IMR-90 (cell line): ENCODE measurements around the gene GDNF. TPM values are rescaled to one million over a fixed set of nuclear protein-coding genes. Genes with fewer than 3 reads are reported as not detected.
A peak's percentile ranks its signal among the peaks of the same experiment; 100 is the strongest.

Source experiments
- ATAC-seq: fragments of 200-7000 bp; cut with Tn5 transposase; 2 replicates; pipeline ENCODE4 v1.9.1; 2020; ENCODE audit warnings: low read depth, mild to moderate bottlenecking, moderate library complexity
- BruUV-seq: library from RNA; stranded (reverse); fragments of 400-500 nt; replicated peaks from 2 replicates; lab custom pipeline; 2021; lab: Mats Ljungman, UMichigan
- CTCF ChIA-PET: fragments of 300-600 bp; formaldehyde crosslinking; extraction: SDS; loops from one replicate; lab custom pipeline; 2021; ENCODE audit warnings: antibody characterized with exemption; lab: Yijun Ruan, JAX
- POLR2A ChIA-PET: fragments of 300-600 bp; sonication (Branson Sonifier 250); formaldehyde crosslinking; loops from one replicate; lab custom pipeline; 2022; ENCODE audit warnings: antibody characterized with exemption; ENCODE audit not compliant: unreplicated experiment; lab: Charles Lee
- DNase-seq: peaks from one replicate; pipeline ENCODE4 v3.0.0; 2013
- H2AFZ ChIP-seq: replicated peaks from 2 replicates; pipeline ENCODE3; 2013; ENCODE audit warnings: low read length, mild to moderate bottlenecking; ENCODE audit not compliant: poor library complexity
- H2AK5ac ChIP-seq: 2 replicates; pipeline ENCODE4 v1.6.1; 2013; ENCODE audit warnings: low read depth, low read length, inconsistent platforms
- H2AK9ac ChIP-seq: replicated peaks from 2 replicates; pipeline ENCODE3; 2013; ENCODE audit warnings: mild to moderate bottlenecking, low read depth, low read length, moderate library complexity; ENCODE audit not compliant: poor library complexity
- H2BK120ac ChIP-seq: 2 replicates; pipeline ENCODE4 v1.6.1; 2013; ENCODE audit warnings: low read depth, low read length, inconsistent platforms
- H2BK15ac ChIP-seq: 3 replicates; pipeline ENCODE4 v1.6.1; 2013; ENCODE audit warnings: low read depth, low read length, inconsistent platforms
- H2BK20ac ChIP-seq: 2 replicates; pipeline ENCODE4 v1.6.1; 2013; ENCODE audit warnings: low read depth, mild to moderate bottlenecking, inconsistent platforms, low read length, moderate library complexity
- H2BK5ac ChIP-seq: 2 replicates; pipeline ENCODE4 v1.6.1; 2013; ENCODE audit warnings: mild to moderate bottlenecking, low read depth, low read length, inconsistent platforms; ENCODE audit not compliant: poor library complexity, severe bottlenecking
- H3K14ac ChIP-seq: replicated peaks from 2 replicates; pipeline ENCODE4 v1.6.1; 2013; ENCODE audit warnings: low read depth, low read length, inconsistent platforms
- H3K18ac ChIP-seq: 2 replicates; pipeline ENCODE4 v1.6.1; 2013; ENCODE audit warnings: low read depth, low read length, control low read depth
- H3K23ac ChIP-seq: 2 replicates; pipeline ENCODE4 v1.6.1; 2013; ENCODE audit warnings: low read depth, low read length, inconsistent platforms
- H3K27ac ChIP-seq: 2 replicates; pipeline ENCODE4 v1.5.1; 2013; ENCODE audit warnings: mild to moderate bottlenecking, control low read depth, low read length; ENCODE audit not compliant: insufficient read depth
- H3K27me3 ChIP-seq: 2 replicates; pipeline ENCODE4 v1.6.1; 2013; ENCODE audit warnings: low read length; ENCODE audit not compliant: control insufficient read depth, insufficient read depth
- H3K36me3 ChIP-seq: 2 replicates; pipeline ENCODE4 v1.6.1; 2013; ENCODE audit warnings: low read length, mixed read lengths; ENCODE audit not compliant: control insufficient read depth, insufficient read depth
- H3K4ac ChIP-seq: 2 replicates; pipeline ENCODE4 v1.6.1; 2013; ENCODE audit warnings: low read depth, low read length, inconsistent platforms
- H3K4me1 ChIP-seq: 2 replicates; pipeline ENCODE4 v1.6.1; 2013; ENCODE audit warnings: low read length, mixed read lengths; ENCODE audit not compliant: control insufficient read depth, insufficient read depth
- H3K4me2 ChIP-seq: 2 replicates; pipeline ENCODE4 v1.6.1; 2013; ENCODE audit warnings: low read depth, mild to moderate bottlenecking, control low read depth, low read length, moderate library complexity
- H3K4me3 ChIP-seq: 2 replicates; pipeline ENCODE4 v1.5.1; 2013; ENCODE audit warnings: low read depth, mild to moderate bottlenecking, control low read depth, low read length, moderate library complexity; ENCODE audit not compliant: insufficient read depth
- H3K56ac ChIP-seq: 2 replicates; pipeline ENCODE4 v1.6.1; 2013; ENCODE audit warnings: low read length, inconsistent platforms; ENCODE audit not compliant: insufficient read depth; ENCODE audit errors: extremely low read depth
- H3K79me1 ChIP-seq, 2 experiments: 2 replicates each; pipeline ENCODE4 v1.6.1; 2013; ENCODE audit warnings: low read length in 2 of 2, inconsistent platforms in 1 of 2, low read depth in 1 of 2
- H3K9ac ChIP-seq: 2 replicates; pipeline ENCODE4 v1.6.1; 2013; ENCODE audit warnings: low read depth, low read length, control low read depth
- H3K9me1 ChIP-seq: 2 replicates; pipeline ENCODE4 v1.6.1; 2013; ENCODE audit warnings: low read length, inconsistent platforms; ENCODE audit not compliant: insufficient read depth
- H3K9me3 ChIP-seq: 2 replicates; pipeline ENCODE4 v1.6.1; 2013; ENCODE audit warnings: low read length; ENCODE audit not compliant: control insufficient read depth, insufficient read depth
- H4K20me1 ChIP-seq: 2 replicates; pipeline ENCODE4 v1.6.1; 2013; ENCODE audit warnings: low read length, inconsistent platforms; ENCODE audit not compliant: insufficient read depth
- H4K5ac ChIP-seq: 2 replicates; pipeline ENCODE4 v1.6.1; 2013; ENCODE audit warnings: mild to moderate bottlenecking, low read depth, low read length, control low read depth
- H4K8ac ChIP-seq, 2 experiments: 2 replicates each; pipeline ENCODE4 v1.6.1; 2013; ENCODE audit warnings: low read depth in 2 of 2, low read length in 2 of 2, control low read depth in 1 of 2, inconsistent platforms in 1 of 2
- H4K91ac ChIP-seq: 2 replicates; pipeline ENCODE4 v1.6.1; 2013; ENCODE audit warnings: low read depth, low read length, inconsistent platforms; ENCODE audit not compliant: insufficient read depth
- BHLHE40 ChIP-seq: fragments of 150-350 bp; IDR thresholded peaks from 2 replicates; pipeline ENCODE4 v1.6.1; 2016; ENCODE audit warnings: mild to moderate bottlenecking, low read depth, low read length
- CEBPB ChIP-seq: IDR thresholded peaks from 2 replicates; pipeline ENCODE4 v1.6.1; 2012; ENCODE audit warnings: low read depth, low read length, improper control_type of control experiment
- CHD1 ChIP-seq: IDR thresholded peaks from 2 replicates; pipeline ENCODE4 v1.6.1; 2012; ENCODE audit warnings: low read depth, low read length, improper control_type of control experiment
- FOS ChIP-seq: fragments of 150-350 bp; IDR thresholded peaks from 2 replicates; pipeline ENCODE4 v1.6.1; 2016; ENCODE audit warnings: low read depth, low read length
- MAFK ChIP-seq: IDR thresholded peaks from 2 replicates; pipeline ENCODE4 v1.6.1; 2012; ENCODE audit warnings: low read depth, low read length, improper control_type of control experiment
- MXI1 ChIP-seq: IDR thresholded peaks from 2 replicates; pipeline ENCODE4 v1.6.1; 2012; ENCODE audit warnings: low read depth, mild to moderate bottlenecking, low read length, moderate library complexity, borderline replicate concordance
- NFE2L2 ChIP-seq: fragments of 150-350 bp; IDR thresholded peaks from 2 replicates; pipeline ENCODE4 v1.6.1; 2016; ENCODE audit warnings: low read depth, mild to moderate bottlenecking, low read length
- POLR2A ChIP-seq: IDR thresholded peaks from 2 replicates; pipeline ENCODE4 v1.6.1; 2012; ENCODE audit warnings: mild to moderate bottlenecking, low read depth, low read length
- RAD21 ChIP-seq: IDR thresholded peaks from 2 replicates; pipeline ENCODE4 v1.6.1; 2012; ENCODE audit warnings: low read length, improper control_type of control experiment
- RFX5 ChIP-seq: IDR thresholded peaks from 2 replicates; pipeline ENCODE4 v1.8.0; 2012; ENCODE audit warnings: low read depth, mild to moderate bottlenecking, low read length, moderate library complexity
- SMC3 ChIP-seq: fragments of 150-350 bp; IDR thresholded peaks from 2 replicates; pipeline ENCODE4 v1.6.1; 2016; ENCODE audit warnings: low read depth, mild to moderate bottlenecking, antibody characterized with exemption, low read length, moderate library complexity
- WGBS, 2 experiments: methylation state at CpG; one replicate each; pipeline versions ENCODE4 v1.1.5 to v1.1.7; 2013; ENCODE audit warnings: missing lambda C conversion rate in 2 of 2; ENCODE audit not compliant: insufficient read length in 1 of 2; ENCODE audit errors: extremely low coverage in 2 of 2; 5-methylcytosine and 5-hydroxymethylcytosine counted together
- dilution Hi-C: fragments of 300-500 bp; cut with HindIII; formaldehyde crosslinking; loops from one replicate; pipeline ENCODE4 v1.14.3; 2018; ENCODE audit warnings: low sequenced_read_pairs; ENCODE audit not compliant: unreplicated experiment
- in situ Hi-C: fragments of 300-500 bp; cut with MboI; formaldehyde crosslinking; loops from 3 replicates; pipeline ENCODE4 v1.14.3; 2019; ENCODE audit warnings: low sequenced_read_pairs, inconsistent platforms, mixed read lengths
- intact Hi-C: fragments of 100-400 bp; cut with micrococcal nuclease; formaldehyde crosslinking; loops from 2 replicates; pipeline ENCODE4 v1.10.0; 2022
- polyA plus RNA-seq, 3 experiments: library from polyadenylated mRNA; depleted of rRNA; stranded (reverse); fragments of >200 nt; gene quantifications; 2 replicates each; pipeline ENCODE4 v1.2.3, GENCODE V29; 2012; ENCODE audit warnings: low replicate concordance in 1 of 3
- total RNA-seq: library from RNA; depleted of rRNA; stranded (reverse); fragments of >200 nt; gene quantifications from 2 replicates; pipeline ENCODE4 v1.2.3, GENCODE V29; 2012
- TF ChIP-seq, protein P1 (sequence below): fragments of 150-350 bp; IDR thresholded peaks from 2 replicates; pipeline ENCODE4 v1.6.1; 2017; ENCODE audit warnings: mild to moderate bottlenecking, antibody characterized with exemption, low read length, low read depth
- TF ChIP-seq, protein P2 (sequence below): conservative IDR thresholded peaks from 2 replicates; pipeline ENCODE4 v1.5.1; 2012; ENCODE audit warnings: mild to moderate bottlenecking, low read depth, low read length, improper control_type of control experiment

GDNF gene
- total and polyA plus RNA-seq, 2 of the 4 experiments (the other 2 are of a cell fraction), result 0.18 to 0.82 TPM

DNA sequence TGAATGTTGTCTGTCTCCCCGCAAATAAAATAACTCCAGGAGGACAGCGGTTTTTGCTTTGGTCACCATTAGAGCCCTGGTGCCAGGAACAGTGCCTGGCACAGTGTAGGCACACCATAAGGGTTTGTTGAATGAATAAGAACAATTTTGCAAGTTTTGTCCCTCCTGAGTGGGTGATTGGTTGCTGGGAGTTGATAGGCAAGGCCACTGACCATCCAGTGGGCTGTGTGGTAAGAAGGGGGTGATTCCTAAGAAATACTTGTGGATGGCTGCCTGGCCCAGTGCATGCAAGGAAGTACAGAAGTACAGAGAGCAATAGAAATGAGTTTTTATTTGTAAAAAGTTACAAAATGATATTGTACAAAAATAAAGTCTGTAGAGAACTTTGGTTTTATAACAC, 27.5 kb downstream of the GDNF start:
- dilution Hi-C loops, result no loop called here
- no peak overlapping the region for H3K4me3 ChIP-seq
- H3K9me3 ChIP-seq, result no peaks in the 10 kb centered on the region
- H3K14ac ChIP-seq, result no peak overlapping the region
- peaks cover 11% of the 10 kb centered on the region for H3K4me1 ChIP-seq
- no peak overlapping the region for H4K8ac ChIP-seq
- in situ Hi-C loops, result no loop called here
- H3K9ac ChIP-seq, result no peak overlapping the region
- no peak overlapping the region for H2BK15ac ChIP-seq
- H4K5ac ChIP-seq, result no peak overlapping the region
- H2AK9ac ChIP-seq, result peak overlapping the region; percentile 21
- H3K4me2 ChIP-seq, result no peak overlapping the region
- H2AK5ac ChIP-seq, result no peak overlapping the region
- H4K20me1 ChIP-seq, result no peaks in the 10 kb centered on the region
- no peak overlapping the region for H3K56ac ChIP-seq
- ATAC-seq, result no peak
- H3K18ac ChIP-seq, result no peak overlapping the region
- H3K27me3 ChIP-seq, result no peaks in the 10 kb centered on the region
- no peak for DNase-seq
- H2AFZ ChIP-seq, result no peak overlapping the region
- H2BK20ac ChIP-seq, result no peak overlapping the region
- H3K36me3 ChIP-seq, result peaks cover 4% of the 10 kb centered on the region; the same call in 1 of the 2 replicates
- H3K27ac ChIP-seq, result no peak overlapping the region
- H3K79me1 ChIP-seq, result no peaks in the 10 kb centered on the region
- no TSS peak for BruUV-seq
- WGBS, 2 experiments, result no CpG with 5 or more reads among the region's 2 CpGs
- no peak overlapping the region for H3K23ac ChIP-seq
- no peak overlapping the region for H4K91ac ChIP-seq
- no peak overlapping the region for H2BK5ac ChIP-seq
- no peak overlapping the region for H2BK120ac ChIP-seq
- ChIA-PET CTCF (no interaction called here), POLR2A (no interaction called here)
- TF ChIP-seq POLR2A (no peak), RAD21 (no peak), MAFK (no peak), CEBPB (no peak), CHD1 (no peak), SMC3 (no peak), BHLHE40 (no peak), RFX5 (no peak), FOS (no peak), MXI1 (no peak), NFE2L2 (no peak)
- TF ChIP-seq, protein P1, sequence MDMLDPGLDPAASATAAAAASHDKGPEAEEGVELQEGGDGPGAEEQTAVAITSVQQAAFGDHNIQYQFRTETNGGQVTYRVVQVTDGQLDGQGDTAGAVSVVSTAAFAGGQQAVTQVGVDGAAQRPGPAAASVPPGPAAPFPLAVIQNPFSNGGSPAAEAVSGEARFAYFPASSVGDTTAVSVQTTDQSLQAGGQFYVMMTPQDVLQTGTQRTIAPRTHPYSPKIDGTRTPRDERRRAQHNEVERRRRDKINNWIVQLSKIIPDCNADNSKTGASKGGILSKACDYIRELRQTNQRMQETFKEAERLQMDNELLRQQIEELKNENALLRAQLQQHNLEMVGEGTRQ, result no peak
- TF ChIP-seq, protein P2, sequence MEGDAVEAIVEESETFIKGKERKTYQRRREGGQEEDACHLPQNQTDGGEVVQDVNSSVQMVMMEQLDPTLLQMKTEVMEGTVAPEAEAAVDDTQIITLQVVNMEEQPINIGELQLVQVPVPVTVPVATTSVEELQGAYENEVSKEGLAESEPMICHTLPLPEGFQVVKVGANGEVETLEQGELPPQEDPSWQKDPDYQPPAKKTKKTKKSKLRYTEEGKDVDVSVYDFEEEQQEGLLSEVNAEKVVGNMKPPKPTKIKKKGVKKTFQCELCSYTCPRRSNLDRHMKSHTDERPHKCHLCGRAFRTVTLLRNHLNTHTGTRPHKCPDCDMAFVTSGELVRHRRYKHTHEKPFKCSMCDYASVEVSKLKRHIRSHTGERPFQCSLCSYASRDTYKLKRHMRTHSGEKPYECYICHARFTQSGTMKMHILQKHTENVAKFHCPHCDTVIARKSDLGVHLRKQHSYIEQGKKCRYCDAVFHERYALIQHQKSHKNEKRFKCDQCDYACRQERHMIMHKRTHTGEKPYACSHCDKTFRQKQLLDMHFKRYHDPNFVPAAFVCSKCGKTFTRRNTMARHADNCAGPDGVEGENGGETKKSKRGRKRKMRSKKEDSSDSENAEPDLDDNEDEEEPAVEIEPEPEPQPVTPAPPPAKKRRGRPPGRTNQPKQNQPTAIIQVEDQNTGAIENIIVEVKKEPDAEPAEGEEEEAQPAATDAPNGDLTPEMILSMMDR, result no peak
- H3K4ac ChIP-seq, result no peak overlapping the region; the same call in 1 of the 2 replicates
- intact Hi-C loops, result no loop called here
- H3K9me1 ChIP-seq, result no peaks in the 10 kb centered on the region
